Measurements from ENCODE around the gene C17orf78. TPM values are rescaled to one million over a fixed set of nuclear protein-coding genes. Genes with fewer than 3 reads are reported as not detected.

The C17orf78 gene
- total RNA-seq, 1 donor from 2014 or later = not detected

GRCh38 chr17:37358830-37359681, 16.7 kb upstream of the C17orf78 start:
- TF ChIP-seq CTCF (IDR thresholded peaks at IDR 0.05; ENCODE audit: partially characterized antibody, unreplicated experiment) = peak; percentile 38
- peak overlapping the region; percentile 93 for H3K4me3 Mint-ChIP-seq (ENCODE audit: unreplicated experiment)
- peak overlapping the region; percentile 81 for H3K27ac Mint-ChIP-seq (ENCODE audit: unreplicated experiment)
- H3K4me1 Mint-ChIP-seq (ENCODE audit: low read depth, unreplicated experiment) = peaks cover 23% of the 10 kb centered on the region
- DNase-seq = peak; percentile 99
- peaks cover 3% of the 10 kb centered on the region for H3K27me3 Mint-ChIP-seq (ENCODE audit: unreplicated experiment)
- H3K36me3 Mint-ChIP-seq (ENCODE audit: unreplicated experiment) = no peaks in the 10 kb centered on the region
- peaks cover 1% of the 10 kb centered on the region for H3K9me3 Mint-ChIP-seq (ENCODE audit: unreplicated experiment)

- peaks cover 23% of the 10 kb centered on the region for H3K4me1 Mint-ChIP-seq (ENCODE audit: low read depth, unreplicated experiment)
- no peaks in the 10 kb centered on the region for H3K36me3 Mint-ChIP-seq (ENCODE audit: unreplicated experiment)
- H3K4me3 Mint-ChIP-seq (ENCODE audit: unreplicated experiment) = peak overlapping the region; percentile 63
- H3K27ac Mint-ChIP-seq (ENCODE audit: unreplicated experiment) = peak overlapping the region; percentile 24
- peaks cover 3% of the 10 kb centered on the region for H3K27me3 Mint-ChIP-seq (ENCODE audit: unreplicated experiment)
- no peak for TF ChIP-seq CTCF (IDR thresholded peaks at IDR 0.05; ENCODE audit: partially characterized antibody, unreplicated experiment)
- peaks cover 1% of the 10 kb centered on the region for H3K9me3 Mint-ChIP-seq (ENCODE audit: unreplicated experiment)
- no peak for DNase-seq
Measured at GRCh38 chr17:37359682-37360188, 16.1 kb upstream of the C17orf78 start.

DNA sequence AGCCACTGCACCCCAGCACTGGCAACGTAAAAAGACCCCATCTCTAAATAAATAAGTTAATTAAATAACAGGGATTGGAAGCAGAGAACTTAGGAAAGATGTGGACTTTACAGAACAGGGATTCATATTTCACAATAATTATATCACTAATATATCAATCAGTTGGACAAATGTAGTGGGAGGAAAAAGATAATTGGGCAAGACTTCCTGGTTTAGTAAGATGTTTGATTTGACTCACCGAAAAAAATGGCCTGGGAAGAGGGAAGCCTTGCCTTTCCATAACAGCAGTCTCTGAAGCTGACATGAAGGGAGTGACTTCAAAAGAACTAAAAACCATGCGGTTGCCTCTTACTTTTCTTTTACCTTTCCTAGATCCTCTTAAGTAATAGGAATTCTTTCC, 15.2 kb upstream of the C17orf78 start:
- Mint-ChIP-seq H3K27ac (ENCODE audit: unreplicated experiment) (no peak overlapping the region), H3K4me1 (ENCODE audit: low read depth, unreplicated experiment) (peaks cover 23% of the 10 kb centered on the region), H3K9me3 (ENCODE audit: unreplicated experiment) (peaks cover 1% of the 10 kb centered on the region), H3K4me3 (ENCODE audit: unreplicated experiment) (no peak overlapping the region), H3K36me3 (ENCODE audit: unreplicated experiment) (no peaks in the 10 kb centered on the region), H3K27me3 (ENCODE audit: unreplicated experiment) (peaks cover 5% of the 10 kb centered on the region)
- no peak for TF ChIP-seq CTCF (IDR thresholded peaks at IDR 0.05; ENCODE audit: partially characterized antibody, unreplicated experiment)
- no peak for DNase-seq

DNA sequence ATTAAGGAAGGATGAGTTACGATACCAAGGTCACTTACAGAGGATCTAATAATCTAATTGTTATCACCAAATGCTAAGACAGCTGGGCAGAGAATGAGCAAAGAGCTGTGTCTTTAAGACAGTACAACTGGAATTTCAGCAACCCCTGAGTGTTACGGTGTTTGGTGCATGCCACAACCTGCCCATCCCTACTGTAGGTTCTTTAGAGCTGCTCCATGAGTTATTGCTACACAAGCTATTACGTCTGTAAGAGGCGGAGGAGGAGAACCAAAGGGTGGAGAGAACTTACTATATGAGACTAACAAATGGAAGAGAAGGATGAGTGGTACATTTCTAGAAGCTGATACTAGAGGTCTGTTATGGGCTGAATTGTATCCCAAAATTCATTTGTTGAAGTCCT, 14.2 kb upstream of the C17orf78 start:
- Mint-ChIP-seq H3K27me3 (ENCODE audit: unreplicated experiment) (peaks cover 5% of the 10 kb centered on the region), H3K36me3 (ENCODE audit: unreplicated experiment) (no peaks in the 10 kb centered on the region), H3K27ac (ENCODE audit: unreplicated experiment) (no peak overlapping the region), H3K4me3 (ENCODE audit: unreplicated experiment) (no peak overlapping the region), H3K4me1 (ENCODE audit: low read depth, unreplicated experiment) (peaks cover 23% of the 10 kb centered on the region), H3K9me3 (ENCODE audit: unreplicated experiment) (peaks cover 1% of the 10 kb centered on the region)
- TF ChIP-seq CTCF (IDR thresholded peaks at IDR 0.05; ENCODE audit: partially characterized antibody, unreplicated experiment) = no peak
- DNase-seq = no peak

GRCh38 chr17:37365589-37365988, 10.2 kb upstream of the C17orf78 start:
- H3K36me3 Mint-ChIP-seq (ENCODE audit: unreplicated experiment) = no peaks in the 10 kb centered on the region
- peaks cover 7% of the 10 kb centered on the region for H3K4me1 Mint-ChIP-seq (ENCODE audit: low read depth, unreplicated experiment)

More at GRCh38 chr17:37365589-37365988, 10.2 kb upstream of the C17orf78 start:
- Mint-ChIP-seq H3K27ac (ENCODE audit: unreplicated experiment) (no peak overlapping the region), H3K27me3 (ENCODE audit: unreplicated experiment) (peaks cover 5% of the 10 kb centered on the region), H3K4me3 (ENCODE audit: unreplicated experiment) (no peak overlapping the region), H3K9me3 (ENCODE audit: unreplicated experiment) (no peaks in the 10 kb centered on the region)
- no peak for TF ChIP-seq CTCF (IDR thresholded peaks at IDR 0.05; ENCODE audit: partially characterized antibody, unreplicated experiment)
- DNase-seq = no peak

Measured in glutamatergic neuron (in vitro differentiated cells).